GM21717 (cell line): ENCODE measurements around the gene LAMA4.

ENCODE experiments used
- ATAC-seq: cut with Tn5 transposase; IDR thresholded peaks from one replicate; pipeline ENCODE4 v1.9.1; 2021; ENCODE audit warnings: mild to moderate bottlenecking, moderate library complexity; ENCODE audit not compliant: unreplicated experiment

Gene LAMA4

GRCh38 chr6:112245511-112246203, 8.7 kb downstream of the LAMA4 start:
- no peak for ATAC-seq

DNA sequence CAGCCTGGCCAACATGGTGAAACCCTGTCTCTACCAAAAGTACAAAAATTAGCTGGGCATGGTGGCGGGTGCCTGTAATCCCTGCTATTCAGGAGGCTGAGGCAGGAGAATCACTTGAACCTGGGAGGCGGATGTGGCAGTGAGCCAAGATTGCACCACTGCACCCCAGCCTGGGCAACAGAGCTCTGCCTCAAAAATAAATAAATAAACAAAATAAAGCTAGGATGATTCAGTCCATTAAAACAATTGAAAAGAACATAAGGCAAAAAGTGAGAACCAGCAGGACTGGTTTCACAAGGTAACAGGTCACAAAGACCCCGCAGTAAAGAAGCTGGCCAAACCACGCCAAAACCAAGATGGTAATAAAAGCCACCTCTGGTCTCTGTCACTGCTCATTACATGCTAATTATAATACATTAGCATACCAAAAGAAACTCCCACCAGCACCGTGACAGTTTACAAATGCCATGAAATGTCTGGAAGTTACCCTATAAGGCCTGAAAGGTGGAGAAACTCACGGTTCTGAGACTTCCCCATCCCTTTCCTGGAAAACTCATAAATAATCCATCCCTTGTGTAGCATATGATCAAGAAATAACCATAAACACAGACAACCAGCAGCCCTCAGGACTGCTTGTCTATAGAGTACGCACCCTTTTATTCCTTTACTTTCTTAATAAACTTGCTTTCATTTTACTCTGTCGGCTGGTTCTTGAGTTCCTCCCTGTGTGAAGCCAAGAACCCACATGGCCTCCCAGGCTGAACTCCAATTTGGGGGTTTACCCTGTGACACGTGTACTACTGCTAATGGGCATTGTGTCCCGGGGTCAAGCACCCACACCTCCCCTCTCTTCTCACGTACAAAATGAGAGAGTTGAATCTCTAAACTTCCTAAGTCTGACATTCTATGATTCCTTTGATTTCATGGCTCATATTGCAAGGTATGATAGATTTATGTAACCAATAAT, 10.2 kb downstream of the LAMA4 start:
- ATAC-seq: no peak

DNA sequence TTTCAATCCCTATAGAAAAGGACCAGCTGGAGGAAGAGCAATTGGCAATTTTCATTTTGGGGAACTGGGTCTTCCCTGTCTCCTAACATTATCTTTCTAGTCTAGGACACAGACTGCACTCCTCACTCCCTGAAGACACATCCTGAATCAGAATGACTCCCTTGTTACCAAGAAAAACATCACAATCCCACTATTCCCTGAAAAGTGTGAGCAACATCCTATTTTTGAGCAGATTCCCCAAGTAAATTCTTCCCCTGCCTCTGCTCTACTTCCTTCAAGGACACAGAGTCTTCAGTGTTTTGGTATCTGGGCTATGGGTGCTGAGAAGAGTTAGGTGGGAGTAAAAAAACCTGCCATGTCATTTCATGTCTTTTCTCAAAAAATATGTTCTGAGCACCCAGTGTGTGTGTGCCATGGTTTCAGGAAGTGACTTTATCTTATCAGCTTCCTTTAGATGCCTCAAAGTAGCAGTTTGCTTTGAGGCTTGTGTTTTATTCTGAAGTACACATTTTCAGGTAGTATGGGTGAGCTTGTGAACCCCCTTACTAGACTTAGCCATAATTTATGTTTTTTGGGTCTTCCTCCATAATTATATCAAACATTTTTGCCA, 12.4 kb downstream of the LAMA4 start:
- ATAC-seq: no peak

DNA sequence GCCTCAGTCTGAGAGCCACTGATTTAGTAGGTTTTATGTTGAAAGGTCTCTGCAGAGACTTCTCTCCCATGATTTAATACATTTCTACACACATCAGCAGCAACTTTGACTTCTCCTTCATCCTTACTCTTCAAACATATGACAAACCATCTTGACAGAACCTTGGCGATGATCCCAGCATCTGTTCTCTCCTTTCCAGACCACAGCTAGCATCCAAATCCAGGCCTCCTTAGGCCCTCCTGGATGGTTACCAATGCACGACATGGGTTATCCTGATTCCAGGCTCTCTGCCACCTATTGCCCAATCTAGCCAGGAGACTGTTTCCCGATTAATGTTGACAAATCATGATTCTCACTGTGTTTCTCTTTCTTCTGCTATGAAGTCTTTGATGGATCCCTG, 16.8 kb downstream of the LAMA4 start:
- no peak for ATAC-seq

DNA sequence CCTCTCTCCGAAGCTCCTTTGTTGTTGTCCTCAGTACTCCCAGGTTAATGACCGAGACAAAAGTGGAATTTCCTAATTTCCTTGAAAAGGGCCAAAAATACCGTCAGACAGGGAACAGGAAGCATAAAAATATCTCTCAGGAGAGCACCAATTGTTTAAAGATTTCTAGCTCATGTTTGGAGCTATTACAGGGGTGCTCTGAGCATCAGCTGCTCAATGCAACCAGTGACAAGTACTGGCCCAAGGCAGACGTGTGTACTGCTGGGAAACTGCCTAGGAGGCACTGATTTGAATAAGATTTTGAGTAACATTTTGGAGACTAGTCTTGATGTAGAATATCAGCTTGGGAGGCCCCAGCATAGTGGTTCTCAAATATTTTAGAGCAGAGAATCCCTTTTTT, 17.3 kb downstream of the LAMA4 start:
- ATAC-seq: no peak

GRCh38 chr6:112235956-112236355, 18.4 kb downstream of the LAMA4 start:
- ATAC-seq: no peak

DNA sequence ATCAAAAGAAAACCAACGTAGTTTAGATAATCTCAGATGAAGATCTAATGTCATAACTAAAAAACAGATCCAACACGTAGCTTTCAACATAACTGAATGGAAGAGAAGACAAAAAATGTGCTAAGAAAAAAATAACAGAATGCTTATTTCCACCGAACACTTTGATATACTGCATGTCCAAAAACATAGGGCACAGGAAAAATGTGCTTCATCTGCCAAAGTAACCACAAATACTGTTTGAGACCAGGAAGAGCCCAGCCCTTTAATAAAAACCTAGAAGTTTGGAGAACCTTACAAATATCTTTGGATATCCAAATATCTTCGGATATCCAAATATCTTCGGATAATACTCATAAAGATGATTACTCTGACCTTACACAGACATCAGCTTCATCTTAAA, 19.8 kb downstream of the LAMA4 start:
- no peak for ATAC-seq

GRCh38 chr6:112233847-112234246, 20.5 kb downstream of the LAMA4 start:
- no peak for ATAC-seq

- no peak for ATAC-seq
Measured at GRCh38 chr6:112232845-112233256, 21.5 kb downstream of the LAMA4 start.

DNA sequence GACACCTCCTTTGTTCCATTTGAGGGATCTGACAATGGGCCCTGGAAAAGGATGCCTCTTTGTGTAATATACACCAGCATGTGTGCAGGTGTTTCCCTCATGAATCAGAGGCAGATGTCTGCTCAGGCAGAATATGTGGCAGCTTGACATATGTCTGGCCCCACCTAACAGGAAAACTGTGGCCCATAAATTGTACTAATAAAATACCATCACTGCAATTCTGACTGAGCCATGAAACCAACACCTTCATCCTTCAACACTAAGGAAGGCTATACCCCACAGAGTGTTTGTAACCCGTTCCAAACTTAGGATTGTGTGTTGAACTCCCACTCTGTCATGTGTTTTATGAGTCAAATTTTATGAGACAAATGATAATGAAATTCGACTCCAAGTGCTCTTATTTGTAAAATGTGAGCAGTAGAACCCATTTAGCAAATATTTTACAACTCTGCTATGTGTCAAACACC, 22.7 kb downstream of the LAMA4 start:
- ATAC-seq: no peak

- ATAC-seq: no peak
Measured at GRCh38 chr6:112231164-112231563, 23.2 kb downstream of the LAMA4 start.

GRCh38 chr6:112228480-112229332, 25.7 kb downstream of the LAMA4 start:
- ATAC-seq: no peak

DNA sequence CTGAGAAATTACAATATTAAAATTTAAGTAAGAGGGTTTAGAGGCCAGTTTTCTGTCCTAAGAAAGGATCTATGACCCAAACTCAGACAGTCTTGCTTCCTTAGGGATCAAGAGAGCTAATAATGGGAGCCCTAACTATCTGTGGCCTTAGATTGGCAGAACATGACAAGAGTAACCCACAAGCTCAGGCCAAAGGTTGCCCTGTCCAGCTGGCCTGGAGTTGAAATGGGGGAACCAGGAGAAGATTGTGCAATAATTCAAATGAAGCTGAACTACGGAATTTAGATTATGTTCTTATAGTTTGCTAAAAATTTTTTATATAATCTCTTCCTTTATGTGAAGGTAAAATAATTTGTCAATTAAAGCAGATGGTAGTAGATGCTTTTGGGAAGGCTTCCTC, 26.4 kb downstream of the LAMA4 start:
- ATAC-seq: no peak

DNA sequence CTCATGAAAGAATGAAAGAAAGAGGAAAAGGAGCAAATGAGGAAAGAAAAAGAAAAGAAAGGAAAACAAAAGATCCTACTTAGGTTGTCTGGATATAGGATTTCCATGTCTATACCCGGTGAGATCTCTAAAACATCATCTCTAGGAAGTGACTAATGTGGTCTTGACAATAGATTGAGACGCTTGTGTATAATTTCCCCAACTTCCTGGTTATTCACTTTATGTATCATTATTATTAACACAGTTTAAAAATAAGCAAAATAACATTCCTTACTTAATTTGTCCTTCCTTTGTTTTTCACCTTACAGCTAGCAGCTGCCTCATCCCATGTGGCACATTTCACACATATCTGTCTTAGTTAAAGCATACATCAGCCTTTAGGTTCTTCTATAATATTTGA, 27.0 kb downstream of the LAMA4 start:
- no peak for ATAC-seq

DNA sequence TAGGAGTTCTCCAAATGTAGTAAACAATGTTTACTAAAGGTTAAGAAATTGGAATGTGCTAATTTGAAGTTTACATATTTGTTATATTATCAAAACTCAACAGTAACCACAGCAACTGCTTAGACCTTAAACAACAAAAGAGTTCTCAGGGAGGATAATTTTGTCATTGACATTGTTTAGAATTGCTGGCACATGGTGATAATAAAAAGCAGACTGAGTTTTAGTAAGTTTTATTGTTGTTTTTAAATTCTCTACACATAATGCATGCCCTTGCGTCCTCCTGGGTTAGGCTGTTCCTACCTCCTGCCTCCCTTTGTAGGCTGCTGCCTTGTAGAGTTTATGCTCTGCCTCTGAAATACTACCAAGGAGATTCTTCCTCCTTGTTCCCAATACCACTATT, 28.7 kb downstream of the LAMA4 start:
- no peak for ATAC-seq

- ATAC-seq: no peak
Measured at GRCh38 chr6:112224088-112224487, 30.3 kb downstream of the LAMA4 start.

DNA sequence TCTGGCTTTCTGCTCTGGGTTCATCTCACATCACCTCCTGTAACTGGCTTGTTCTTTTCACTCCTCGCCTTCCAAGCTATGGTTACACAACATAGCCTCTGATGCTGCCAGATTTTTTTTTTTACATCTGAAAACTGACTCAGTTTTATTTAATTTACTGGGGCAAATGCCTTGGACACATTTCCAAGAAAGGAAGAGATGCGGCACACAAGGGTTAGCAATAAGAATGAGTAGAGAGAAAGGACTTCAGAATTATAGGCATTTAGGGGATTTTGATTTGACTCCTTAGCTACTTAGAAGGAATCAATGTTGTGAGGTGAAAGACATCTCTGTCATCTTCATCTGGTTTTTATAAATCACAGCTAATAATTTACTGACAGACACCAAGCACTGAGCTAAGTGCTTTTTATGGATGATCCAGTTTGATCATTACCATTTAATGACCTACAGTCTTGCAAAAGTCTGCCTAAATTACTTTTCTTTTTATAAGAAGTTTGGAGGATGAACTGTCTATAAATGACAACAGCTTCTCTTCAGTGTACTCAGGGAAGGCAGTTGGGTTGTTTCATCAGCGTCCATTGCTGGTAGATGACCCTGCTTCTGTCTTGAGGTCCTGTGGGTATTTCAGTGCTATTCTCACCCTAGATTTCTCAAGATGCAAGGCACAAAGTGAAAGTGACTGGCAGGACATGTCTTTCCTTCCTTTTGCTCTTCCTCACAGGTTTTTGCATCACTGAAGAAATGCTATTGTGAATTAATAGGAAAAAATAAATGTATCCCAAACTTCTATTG, 31.1 kb downstream of the LAMA4 start:
- ATAC-seq: no peak

DNA sequence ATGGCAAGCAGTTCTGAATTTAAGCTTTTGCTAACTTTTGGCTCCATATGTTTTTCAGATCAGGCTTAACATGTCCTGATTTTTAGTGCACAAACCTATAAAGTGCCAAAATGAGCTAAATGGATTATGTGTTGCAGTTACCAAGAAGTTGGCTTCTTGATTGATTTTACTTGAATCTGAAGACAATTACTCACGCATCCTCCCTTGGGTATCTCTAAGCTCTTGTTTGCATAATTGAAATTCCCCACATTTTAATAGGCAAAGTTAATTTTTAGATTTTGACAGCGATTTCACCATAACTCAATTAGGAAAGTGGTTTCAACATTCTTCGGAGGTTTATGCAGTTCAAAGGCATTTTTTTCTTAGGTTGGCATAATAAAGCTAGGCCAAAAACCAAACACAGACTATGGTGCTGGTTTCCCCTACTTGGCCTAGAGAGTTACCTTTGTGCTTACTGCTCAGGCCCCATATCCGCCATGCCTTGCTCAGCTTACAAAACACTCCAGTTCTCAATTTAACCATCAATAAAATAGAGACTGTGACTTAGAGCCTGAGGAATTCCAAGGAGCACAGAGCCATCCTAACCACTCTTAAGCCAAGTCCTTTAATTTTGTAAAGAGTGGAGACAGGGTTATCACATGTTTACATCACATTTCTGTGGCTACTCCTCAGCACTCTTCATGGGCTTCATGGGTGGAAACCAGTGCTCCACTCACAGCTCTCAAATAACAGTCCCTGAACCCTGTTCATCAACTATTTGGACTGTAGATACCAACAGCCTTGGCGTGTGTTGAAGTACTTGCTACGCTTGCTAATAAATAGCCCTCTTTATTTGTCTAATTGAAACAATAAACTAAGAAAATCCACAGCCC, 32.1 kb downstream of the LAMA4 start:
- no peak for ATAC-seq

DNA sequence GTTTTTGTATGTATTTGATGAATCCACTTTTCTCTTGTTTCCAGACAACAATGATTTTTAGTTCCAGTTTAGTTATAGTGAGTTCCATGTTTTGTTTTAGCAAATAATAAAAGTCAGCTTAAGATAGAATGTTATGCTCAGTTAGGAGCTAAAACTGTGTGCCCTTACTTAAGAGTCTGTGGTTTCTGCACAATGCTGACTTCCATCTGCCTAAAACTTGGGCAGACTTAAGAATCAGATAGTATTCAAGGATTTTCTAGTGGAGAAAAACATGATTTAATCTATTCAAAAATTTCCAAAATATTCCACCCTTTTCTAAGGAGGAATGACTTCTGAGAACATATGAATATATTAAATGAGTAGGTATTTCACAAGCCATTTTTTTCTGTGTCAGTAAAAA, 32.8 kb downstream of the LAMA4 start:
- no peak for ATAC-seq
